Measurements from ENCODE around the gene FYN. TPM values are rescaled to one million over a fixed set of nuclear protein-coding genes. Genes with fewer than 3 reads are reported as not detected.

Gene FYN
- total and polyA plus RNA-seq, 2 experiments from 2014 or later = 95.7 to 104 TPM

DNA sequence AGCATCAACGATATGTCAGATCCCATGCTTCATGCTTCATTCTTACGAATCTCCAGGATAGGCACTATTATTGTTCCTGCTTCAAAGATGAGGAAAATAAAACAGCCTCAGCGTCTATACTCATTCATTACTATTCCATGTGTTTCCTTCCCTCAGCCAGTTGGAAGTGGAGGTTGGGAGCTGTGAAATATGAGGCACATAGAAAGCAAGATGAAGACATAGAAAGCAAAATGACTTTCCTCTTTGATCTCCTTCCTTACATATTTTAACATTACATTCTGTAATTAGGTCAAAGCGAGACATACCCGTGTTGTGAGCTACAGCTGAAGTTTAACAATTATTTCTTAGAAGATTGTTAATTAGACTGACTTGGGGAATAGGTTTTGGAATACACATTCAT is 125.4 kb downstream of the FYN start:
- H3K4me1 ChIP-seq (ENCODE audit: low read depth) = peaks cover 6% of the 10 kb centered on the region
- no peaks in the 10 kb centered on the region for H3K27me3 ChIP-seq
- TF ChIP-seq, protein P1, sequence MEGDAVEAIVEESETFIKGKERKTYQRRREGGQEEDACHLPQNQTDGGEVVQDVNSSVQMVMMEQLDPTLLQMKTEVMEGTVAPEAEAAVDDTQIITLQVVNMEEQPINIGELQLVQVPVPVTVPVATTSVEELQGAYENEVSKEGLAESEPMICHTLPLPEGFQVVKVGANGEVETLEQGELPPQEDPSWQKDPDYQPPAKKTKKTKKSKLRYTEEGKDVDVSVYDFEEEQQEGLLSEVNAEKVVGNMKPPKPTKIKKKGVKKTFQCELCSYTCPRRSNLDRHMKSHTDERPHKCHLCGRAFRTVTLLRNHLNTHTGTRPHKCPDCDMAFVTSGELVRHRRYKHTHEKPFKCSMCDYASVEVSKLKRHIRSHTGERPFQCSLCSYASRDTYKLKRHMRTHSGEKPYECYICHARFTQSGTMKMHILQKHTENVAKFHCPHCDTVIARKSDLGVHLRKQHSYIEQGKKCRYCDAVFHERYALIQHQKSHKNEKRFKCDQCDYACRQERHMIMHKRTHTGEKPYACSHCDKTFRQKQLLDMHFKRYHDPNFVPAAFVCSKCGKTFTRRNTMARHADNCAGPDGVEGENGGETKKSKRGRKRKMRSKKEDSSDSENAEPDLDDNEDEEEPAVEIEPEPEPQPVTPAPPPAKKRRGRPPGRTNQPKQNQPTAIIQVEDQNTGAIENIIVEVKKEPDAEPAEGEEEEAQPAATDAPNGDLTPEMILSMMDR (IDR thresholded peaks at IDR 0.05; ENCODE audit: low read depth, low read length) = no peak
- H3K27ac ChIP-seq = no peak overlapping the region
- H3K36me3 ChIP-seq = no peaks in the 10 kb centered on the region
- DNase-seq (ENCODE audit: low read depth in 1 of 2, low spot score in 1 of 2) = no peak
- no peaks in the 10 kb centered on the region for H3K9me3 ChIP-seq (ENCODE audit: low read depth)
- H3K4me3 ChIP-seq = no peak overlapping the region

GRCh38 chr6:111747396-111747795 is 125.9 kb downstream of the FYN start:
- H3K36me3 ChIP-seq = no peaks in the 10 kb centered on the region
- no peaks in the 10 kb centered on the region for H3K27me3 ChIP-seq
- peaks cover 6% of the 10 kb centered on the region for H3K4me1 ChIP-seq (ENCODE audit: low read depth)
- no peak overlapping the region for H3K4me3 ChIP-seq
- DNase-seq (ENCODE audit: low read depth in 1 of 2, low spot score in 1 of 2) = no peak
- no peak overlapping the region for H3K27ac ChIP-seq
- H3K9me3 ChIP-seq (ENCODE audit: low read depth) = no peaks in the 10 kb centered on the region
- TF ChIP-seq, protein P1 (IDR thresholded peaks at IDR 0.05; ENCODE audit: low read depth, low read length) = no peak

- H3K36me3 ChIP-seq = no peaks in the 10 kb centered on the region
- H3K27me3 ChIP-seq = no peaks in the 10 kb centered on the region
- TF ChIP-seq, protein P1 (IDR thresholded peaks at IDR 0.05; ENCODE audit: low read depth, low read length) = no peak
- DNase-seq (ENCODE audit: low read depth in 1 of 2, low spot score in 1 of 2) = no peak
- H3K9me3 ChIP-seq (ENCODE audit: low read depth) = no peaks in the 10 kb centered on the region
- H3K27ac ChIP-seq = no peak overlapping the region
- H3K4me1 ChIP-seq (ENCODE audit: low read depth) = peaks cover 6% of the 10 kb centered on the region
- H3K4me3 ChIP-seq = no peak overlapping the region
Measured at GRCh38 chr6:111746983-111747382, 126.3 kb downstream of the FYN start.

DNA sequence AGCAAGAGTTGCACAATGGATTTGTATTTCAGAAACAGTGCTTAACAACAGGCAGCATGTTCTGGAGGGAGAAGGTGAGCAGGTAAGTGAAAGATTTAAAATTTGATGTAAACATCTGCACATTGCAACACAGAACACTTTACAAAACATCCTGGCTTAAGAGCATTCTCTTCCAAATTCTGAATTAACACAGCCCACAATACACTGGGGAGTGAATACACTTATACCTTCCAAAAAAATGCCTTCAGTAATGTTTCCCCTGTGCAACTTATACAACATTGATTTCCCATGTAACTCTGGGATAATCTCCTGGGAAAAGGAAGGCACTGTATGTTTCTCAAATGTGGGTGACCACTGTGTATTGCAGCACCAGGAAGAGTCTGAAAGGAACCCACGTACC is 127.6 kb downstream of the FYN start:
- Histone ChIP-seq H3K9me3 (ENCODE audit: low read depth) (no peaks in the 10 kb centered on the region), H3K4me3 (no peak overlapping the region), H3K36me3 (no peaks in the 10 kb centered on the region), H3K27me3 (no peaks in the 10 kb centered on the region), H3K4me1 (ENCODE audit: low read depth) (peaks cover 6% of the 10 kb centered on the region), H3K27ac (no peak overlapping the region)
- no peak for DNase-seq (ENCODE audit: low read depth in 1 of 2, low spot score in 1 of 2)
- TF ChIP-seq, protein P1 (IDR thresholded peaks at IDR 0.05; ENCODE audit: low read depth, low read length) = no peak

DNA sequence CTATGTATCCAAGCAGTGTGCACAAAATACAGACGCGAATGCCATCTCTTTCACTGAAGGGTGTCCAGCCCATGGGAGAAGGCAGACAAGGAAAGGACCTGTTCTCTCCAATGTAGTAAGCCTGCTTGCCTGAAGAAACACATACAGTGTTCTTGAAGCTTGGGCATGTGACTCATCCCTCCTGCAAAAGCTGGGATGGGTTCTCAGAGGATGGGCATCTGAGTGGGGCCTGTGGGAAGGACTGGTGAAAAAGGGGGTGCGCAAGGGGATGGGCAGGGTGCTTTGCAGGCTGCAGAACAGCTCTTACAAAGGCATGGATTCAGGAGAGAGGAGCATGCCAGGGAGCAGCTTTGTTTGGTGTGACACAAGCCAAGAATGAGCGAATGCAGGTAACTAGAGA is 128.1 kb downstream of the FYN start:
- no peak overlapping the region for H3K4me3 ChIP-seq
- no peaks in the 10 kb centered on the region for H3K36me3 ChIP-seq
- no peak overlapping the region for H3K27ac ChIP-seq
- peaks cover 6% of the 10 kb centered on the region for H3K4me1 ChIP-seq (ENCODE audit: low read depth)
- no peak for DNase-seq (ENCODE audit: low read depth in 1 of 2, low spot score in 1 of 2)
- H3K27me3 ChIP-seq = no peaks in the 10 kb centered on the region
- TF ChIP-seq, protein P1 (IDR thresholded peaks at IDR 0.05; ENCODE audit: low read depth, low read length) = no peak
- no peaks in the 10 kb centered on the region for H3K9me3 ChIP-seq (ENCODE audit: low read depth)

Data from cardiac muscle cell (in vitro differentiated cells and primary cell).